ENCODE measurements around the gene RAB7B. TPM values are rescaled to one million over a fixed set of nuclear protein-coding genes. Genes with fewer than 3 reads are reported as not detected.

Gene RAB7B
- total and polyA plus RNA-seq, 2 donors (not counting 1 experiment from before 2014, with no cell fraction given): 9.1 to 15.5 TPM

GRCh38 chr1:205950826-205951549 lies 52.2 kb downstream of the RAB7B start:
- peaks cover 8% of the 10 kb centered on the region for H3K4me1 ChIP-seq (ENCODE audit: control insufficient read depth, extremely low read depth, insufficient read depth, low read length)
- TF ChIP-seq EZH2 (IDR thresholded peaks at IDR 0.05; ENCODE audit: low read length, missing control alignments): no peak
- no peak for TF ChIP-seq CTCF (conservative IDR thresholded peaks at IDR 0.05 in 1 of 2, IDR thresholded peaks at IDR 0.05 in 1 of 2; ENCODE audit: low read depth in 1 of 2, low read length in 2 of 2)
- no peak overlapping the region for H3K4me2 ChIP-seq (ENCODE audit: extremely low read depth, insufficient read depth, low read length)
- no peak overlapping the region for H3K4me3 ChIP-seq (replicated peaks in 1 of 4; ENCODE audit: control extremely low read depth in 1 of 4, insufficient read depth in 1 of 4, low read depth in 3 of 4, low read length in 4 of 4)
- H3K9me3 ChIP-seq (ENCODE audit: control insufficient read depth, insufficient read depth, low read depth, low read length): no peaks in the 10 kb centered on the region
- no peaks in the 10 kb centered on the region for H4K20me1 ChIP-seq (ENCODE audit: control insufficient read depth, extremely low read depth, insufficient read depth, low read length)
- no peak overlapping the region for H3K9ac ChIP-seq (ENCODE audit: insufficient read depth, low read length)
- peak; percentile 49 to 65 for DNase-seq (ENCODE audit: low read depth in 2 of 2)
- no peaks in the 10 kb centered on the region for H3K36me3 ChIP-seq (ENCODE audit: control insufficient read depth, insufficient read depth, low read length)
- peaks cover 13% of the 10 kb centered on the region for H3K27me3 ChIP-seq (ENCODE audit: control insufficient read depth, insufficient read depth, low read length)
- H2AFZ ChIP-seq (ENCODE audit: low read length): no peak overlapping the region
- no peak overlapping the region for H3K27ac ChIP-seq (ENCODE audit: insufficient read depth, low read length)
- H3K79me2 ChIP-seq (ENCODE audit: control insufficient read depth, insufficient read depth, low read length): no peaks in the 10 kb centered on the region

- H3K27ac ChIP-seq (ENCODE audit: insufficient read depth, low read length): no peak overlapping the region
- DNase-seq (ENCODE audit: low read depth in 2 of 2): peak; percentile 47 to 81
- no peaks in the 10 kb centered on the region for H3K79me2 ChIP-seq (ENCODE audit: control insufficient read depth, insufficient read depth, low read length)
- H3K4me2 ChIP-seq (ENCODE audit: extremely low read depth, insufficient read depth, low read length): no peak overlapping the region
- TF ChIP-seq EZH2 (IDR thresholded peaks at IDR 0.05; ENCODE audit: low read length, missing control alignments) (no peak), CTCF (conservative IDR thresholded peaks at IDR 0.05 in 1 of 2, IDR thresholded peaks at IDR 0.05 in 1 of 2; ENCODE audit: low read depth in 1 of 2, low read length in 2 of 2) (no peak)
- H3K9me3 ChIP-seq (ENCODE audit: control insufficient read depth, insufficient read depth, low read depth, low read length): no peaks in the 10 kb centered on the region
- peaks cover 16% of the 10 kb centered on the region for H3K27me3 ChIP-seq (ENCODE audit: control insufficient read depth, insufficient read depth, low read length)
- H3K36me3 ChIP-seq (ENCODE audit: control insufficient read depth, insufficient read depth, low read length): no peaks in the 10 kb centered on the region
- H3K4me3 ChIP-seq (replicated peaks in 1 of 4; ENCODE audit: control extremely low read depth in 1 of 4, insufficient read depth in 1 of 4, low read depth in 3 of 4, low read length in 4 of 4): no peak overlapping the region
- H3K9ac ChIP-seq (ENCODE audit: insufficient read depth, low read length): no peak overlapping the region
- no peak overlapping the region for H2AFZ ChIP-seq (ENCODE audit: low read length)
- H3K4me1 ChIP-seq (ENCODE audit: control insufficient read depth, extremely low read depth, insufficient read depth, low read length): peaks cover 8% of the 10 kb centered on the region
- no peaks in the 10 kb centered on the region for H4K20me1 ChIP-seq (ENCODE audit: control insufficient read depth, extremely low read depth, insufficient read depth, low read length)
These were observed 52.9 kb downstream of the RAB7B start for GRCh38 chr1:205950280-205950679.

DNA sequence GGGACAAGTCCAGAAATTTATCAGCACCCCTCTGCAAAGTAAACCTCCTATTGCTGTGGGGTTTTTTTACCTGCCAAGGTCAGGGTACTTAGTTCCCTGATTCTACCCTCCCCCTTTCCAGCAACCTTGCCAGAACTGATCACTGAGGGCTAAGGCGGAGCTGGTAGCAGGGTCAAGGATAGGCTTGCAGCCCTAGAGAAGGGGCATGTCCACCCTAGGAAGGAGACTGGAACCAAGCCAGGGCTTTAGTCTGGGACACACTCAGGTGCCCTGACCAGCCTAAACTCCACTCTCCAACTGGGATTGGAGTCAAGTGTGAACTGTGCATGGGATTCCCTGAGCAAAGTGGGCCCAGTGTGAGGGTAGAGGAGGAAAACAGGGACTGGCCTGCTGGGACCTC lies 53.4 kb downstream of the RAB7B start:
- no peaks in the 10 kb centered on the region for H3K36me3 ChIP-seq (ENCODE audit: control insufficient read depth, insufficient read depth, low read length)
- TF ChIP-seq CTCF (conservative IDR thresholded peaks at IDR 0.05 in 1 of 2, IDR thresholded peaks at IDR 0.05 in 1 of 2; ENCODE audit: low read depth in 1 of 2, low read length in 2 of 2) (no peak), EZH2 (IDR thresholded peaks at IDR 0.05; ENCODE audit: low read length, missing control alignments) (no peak)
- no peaks in the 10 kb centered on the region for H3K79me2 ChIP-seq (ENCODE audit: control insufficient read depth, insufficient read depth, low read length)
- H4K20me1 ChIP-seq (ENCODE audit: control insufficient read depth, extremely low read depth, insufficient read depth, low read length): no peaks in the 10 kb centered on the region
- no peak overlapping the region for H3K4me3 ChIP-seq (replicated peaks in 1 of 4; ENCODE audit: control extremely low read depth in 1 of 4, insufficient read depth in 1 of 4, low read depth in 3 of 4, low read length in 4 of 4)
- no peak overlapping the region for H3K4me2 ChIP-seq (ENCODE audit: extremely low read depth, insufficient read depth, low read length)
- H3K9ac ChIP-seq (ENCODE audit: insufficient read depth, low read length): no peak overlapping the region
- H3K27me3 ChIP-seq (ENCODE audit: control insufficient read depth, insufficient read depth, low read length): peaks cover 16% of the 10 kb centered on the region
- peaks cover 8% of the 10 kb centered on the region for H3K4me1 ChIP-seq (ENCODE audit: control insufficient read depth, extremely low read depth, insufficient read depth, low read length)
- H2AFZ ChIP-seq (ENCODE audit: low read length): no peak overlapping the region
- H3K27ac ChIP-seq (ENCODE audit: insufficient read depth, low read length): no peak overlapping the region
- H3K9me3 ChIP-seq (ENCODE audit: control insufficient read depth, insufficient read depth, low read depth, low read length): no peaks in the 10 kb centered on the region
- no peak for DNase-seq (ENCODE audit: low read depth in 2 of 2)
